Brain microvascular endothelial cell (primary cell): ENCODE measurements around the gene TRPM6.
"Not testable (repeated sequence)": the region's sequence is repeated elsewhere in the genome, so short reads cannot be mapped to it uniquely, and the experiment has no call there.

Source experiments
- DNase-seq: peaks from one replicate; pipeline ENCODE4 v3.0.0-alpha.2; 2020
- H3K27ac ChIP-seq: fragments of 250-450 bp; sonication (Bioruptor Pico); 2 replicates; pipeline ENCODE4 v1.5.1; 2020; ENCODE audit warnings: mild to moderate bottlenecking, moderate library complexity
- H3K27me3 ChIP-seq: fragments of 250-450 bp; sonication (Bioruptor Pico); replicated peaks from 2 replicates; pipeline ENCODE4 v1.5.1; 2020; ENCODE audit warnings: mild to moderate bottlenecking
- H3K36me3 ChIP-seq: fragments of 250-450 bp; sonication (Bioruptor Pico); replicated peaks from 2 replicates; pipeline ENCODE4 v1.5.1; 2020; ENCODE audit warnings: mild to moderate bottlenecking
- H3K4me3 ChIP-seq: 2 replicates; pipeline ENCODE4 v1.5.1; 2011; ENCODE audit warnings: low read depth, mild to moderate bottlenecking, control low read depth, low read length, moderate library complexity
- CTCF ChIP-seq: IDR thresholded peaks from 2 replicates; pipeline ENCODE4 v1.5.1; 2011; ENCODE audit warnings: low read depth, mild to moderate bottlenecking, moderate library complexity, low read length, control low read depth, inconsistent platforms; ENCODE audit errors: missing control alignments
- in situ Hi-C: cut with HindIII; loops from 2 replicates; pipeline ENCODE4 v1.10.0; 2017; ENCODE audit warnings: low sequenced_read_pairs, low pct_ligation_motif_present

The TRPM6 gene

GRCh38 chr9:74908665-74909064 lies 20.9 kb upstream of the TRPM6 start:
- no peak for TF ChIP-seq CTCF
- DNase-seq: no peak
- no peaks in the 10 kb centered on the region for H3K36me3 ChIP-seq
- H3K27me3 ChIP-seq: no peaks in the 10 kb centered on the region
- no peak overlapping the region for H3K4me3 ChIP-seq
- no peak overlapping the region for H3K27ac ChIP-seq
- in situ Hi-C loops: no loop called here

GRCh38 chr9:74907085-74907484 lies 19.4 kb upstream of the TRPM6 start:
- H3K27ac ChIP-seq: no peak overlapping the region
- no peak for TF ChIP-seq CTCF
- in situ Hi-C loops: no loop called here
- H3K27me3 ChIP-seq: no peaks in the 10 kb centered on the region
- DNase-seq: no peak
- no peak overlapping the region for H3K4me3 ChIP-seq
- H3K36me3 ChIP-seq: no peaks in the 10 kb centered on the region

- in situ Hi-C loops: no loop called here
- H3K4me3 ChIP-seq: no peak overlapping the region
- H3K36me3 ChIP-seq: no peaks in the 10 kb centered on the region
- H3K27ac ChIP-seq: no peak overlapping the region
- no peak for DNase-seq
- H3K27me3 ChIP-seq: no peaks in the 10 kb centered on the region
- no peak for TF ChIP-seq CTCF
These were observed 13.3 kb upstream of the TRPM6 start for GRCh38 chr9:74901001-74901400.

- H3K4me3 ChIP-seq, DNase-seq, in situ Hi-C loops, H3K27ac ChIP-seq, H3K36me3 ChIP-seq, H3K27me3 ChIP-seq: not testable (repeated sequence)
These were observed 728 bp upstream of the TRPM6 start for GRCh38 chr9:74888449-74888848.

GRCh38 chr9:74887981-74888370 lies 255 bp upstream of the TRPM6 start:
- TF ChIP-seq CTCF: no peak
- H3K36me3 ChIP-seq: no peaks in the 10 kb centered on the region
- no peaks in the 10 kb centered on the region for H3K27me3 ChIP-seq
- H3K27ac ChIP-seq: no peak overlapping the region
- DNase-seq: no peak
- in situ Hi-C loops: no loop called here
- peak overlapping the region; percentile 71 for H3K4me3 ChIP-seq

GRCh38 chr9:74876382-74876949 lies 11.3 kb downstream of the TRPM6 start:
- Histone ChIP-seq H3K4me3 (no peak overlapping the region), H3K36me3 (no peaks in the 10 kb centered on the region), H3K27ac (no peak overlapping the region), H3K27me3 (no peaks in the 10 kb centered on the region)
- in situ Hi-C loops: no loop called here
- no peak for TF ChIP-seq CTCF
- no peak for DNase-seq
